IMR-90 (cell line): ENCODE results near the gene FOXC2. TPM values are rescaled to one million over a fixed set of nuclear protein-coding genes. Genes with fewer than 3 reads are reported as not detected.

Experiments
- ATAC-seq: fragments of 200-7000 bp; cut with Tn5 transposase; 2 replicates; pipeline ENCODE4 v1.9.1; 2020; ENCODE audit warnings: low read depth, mild to moderate bottlenecking, moderate library complexity
- BruUV-seq: library from RNA; stranded (reverse); fragments of 400-500 nt; replicated peaks from 2 replicates; lab custom pipeline; 2021; lab: Mats Ljungman, UMichigan
- CTCF ChIA-PET: fragments of 300-600 bp; formaldehyde crosslinking; extraction: SDS; loops from one replicate; lab custom pipeline; 2021; ENCODE audit warnings: antibody characterized with exemption; lab: Yijun Ruan, JAX
- POLR2A ChIA-PET: fragments of 300-600 bp; sonication (Branson Sonifier 250); formaldehyde crosslinking; loops from one replicate; lab custom pipeline; 2022; ENCODE audit warnings: antibody characterized with exemption; ENCODE audit not compliant: unreplicated experiment; lab: Charles Lee
- DNase-seq: peaks from one replicate; pipeline ENCODE4 v3.0.0; 2013
- H2AFZ ChIP-seq: replicated peaks from 2 replicates; pipeline ENCODE3; 2013; ENCODE audit warnings: low read length, mild to moderate bottlenecking; ENCODE audit not compliant: poor library complexity
- H2AK5ac ChIP-seq: 2 replicates; pipeline ENCODE4 v1.6.1; 2013; ENCODE audit warnings: low read depth, low read length, inconsistent platforms
- H2AK9ac ChIP-seq: replicated peaks from 2 replicates; pipeline ENCODE3; 2013; ENCODE audit warnings: mild to moderate bottlenecking, low read depth, low read length, moderate library complexity; ENCODE audit not compliant: poor library complexity
- H2BK120ac ChIP-seq: 2 replicates; pipeline ENCODE4 v1.6.1; 2013; ENCODE audit warnings: low read depth, low read length, inconsistent platforms
- H2BK15ac ChIP-seq: 3 replicates; pipeline ENCODE4 v1.6.1; 2013; ENCODE audit warnings: low read depth, low read length, inconsistent platforms
- H2BK20ac ChIP-seq: 2 replicates; pipeline ENCODE4 v1.6.1; 2013; ENCODE audit warnings: low read depth, mild to moderate bottlenecking, inconsistent platforms, low read length, moderate library complexity
- H2BK5ac ChIP-seq: 2 replicates; pipeline ENCODE4 v1.6.1; 2013; ENCODE audit warnings: mild to moderate bottlenecking, low read depth, low read length, inconsistent platforms; ENCODE audit not compliant: poor library complexity, severe bottlenecking
- H3K14ac ChIP-seq: replicated peaks from 2 replicates; pipeline ENCODE4 v1.6.1; 2013; ENCODE audit warnings: low read depth, low read length, inconsistent platforms
- H3K18ac ChIP-seq: 2 replicates; pipeline ENCODE4 v1.6.1; 2013; ENCODE audit warnings: low read depth, low read length, control low read depth
- H3K23ac ChIP-seq: 2 replicates; pipeline ENCODE4 v1.6.1; 2013; ENCODE audit warnings: low read depth, low read length, inconsistent platforms
- H3K27ac ChIP-seq: 2 replicates; pipeline ENCODE4 v1.5.1; 2013; ENCODE audit warnings: mild to moderate bottlenecking, control low read depth, low read length; ENCODE audit not compliant: insufficient read depth
- H3K27me3 ChIP-seq: 2 replicates; pipeline ENCODE4 v1.6.1; 2013; ENCODE audit warnings: low read length; ENCODE audit not compliant: control insufficient read depth, insufficient read depth
- H3K36me3 ChIP-seq: 2 replicates; pipeline ENCODE4 v1.6.1; 2013; ENCODE audit warnings: low read length, mixed read lengths; ENCODE audit not compliant: control insufficient read depth, insufficient read depth
- H3K4ac ChIP-seq: 2 replicates; pipeline ENCODE4 v1.6.1; 2013; ENCODE audit warnings: low read depth, low read length, inconsistent platforms
- H3K4me1 ChIP-seq: 2 replicates; pipeline ENCODE4 v1.6.1; 2013; ENCODE audit warnings: low read length, mixed read lengths; ENCODE audit not compliant: control insufficient read depth, insufficient read depth
- H3K4me2 ChIP-seq: 2 replicates; pipeline ENCODE4 v1.6.1; 2013; ENCODE audit warnings: low read depth, mild to moderate bottlenecking, control low read depth, low read length, moderate library complexity
- H3K4me3 ChIP-seq: 2 replicates; pipeline ENCODE4 v1.5.1; 2013; ENCODE audit warnings: low read depth, mild to moderate bottlenecking, control low read depth, low read length, moderate library complexity; ENCODE audit not compliant: insufficient read depth
- H3K56ac ChIP-seq: 2 replicates; pipeline ENCODE4 v1.6.1; 2013; ENCODE audit warnings: low read length, inconsistent platforms; ENCODE audit not compliant: insufficient read depth; ENCODE audit errors: extremely low read depth
- H3K79me1 ChIP-seq, 2 experiments: 2 replicates each; pipeline ENCODE4 v1.6.1; 2013; ENCODE audit warnings: low read length in 2 of 2, inconsistent platforms in 1 of 2, low read depth in 1 of 2
- H3K9ac ChIP-seq: 2 replicates; pipeline ENCODE4 v1.6.1; 2013; ENCODE audit warnings: low read depth, low read length, control low read depth
- H3K9me1 ChIP-seq: 2 replicates; pipeline ENCODE4 v1.6.1; 2013; ENCODE audit warnings: low read length, inconsistent platforms; ENCODE audit not compliant: insufficient read depth
- H3K9me3 ChIP-seq: 2 replicates; pipeline ENCODE4 v1.6.1; 2013; ENCODE audit warnings: low read length; ENCODE audit not compliant: control insufficient read depth, insufficient read depth
- H4K20me1 ChIP-seq: 2 replicates; pipeline ENCODE4 v1.6.1; 2013; ENCODE audit warnings: low read length, inconsistent platforms; ENCODE audit not compliant: insufficient read depth
- H4K5ac ChIP-seq: 2 replicates; pipeline ENCODE4 v1.6.1; 2013; ENCODE audit warnings: mild to moderate bottlenecking, low read depth, low read length, control low read depth
- H4K8ac ChIP-seq, 2 experiments: 2 replicates each; pipeline ENCODE4 v1.6.1; 2013; ENCODE audit warnings: low read depth in 2 of 2, low read length in 2 of 2, control low read depth in 1 of 2, inconsistent platforms in 1 of 2
- H4K91ac ChIP-seq: 2 replicates; pipeline ENCODE4 v1.6.1; 2013; ENCODE audit warnings: low read depth, low read length, inconsistent platforms; ENCODE audit not compliant: insufficient read depth
- CHD1 ChIP-seq: IDR thresholded peaks from 2 replicates; pipeline ENCODE4 v1.6.1; 2012; ENCODE audit warnings: low read depth, low read length, improper control_type of control experiment
- ELK1 ChIP-seq: fragments of 150-350 bp; IDR thresholded peaks from 2 replicates; pipeline ENCODE4 v1.6.1; 2016; ENCODE audit warnings: low read depth, mild to moderate bottlenecking, low read length, moderate library complexity, borderline replicate concordance
- FOS ChIP-seq: fragments of 150-350 bp; IDR thresholded peaks from 2 replicates; pipeline ENCODE4 v1.6.1; 2016; ENCODE audit warnings: low read depth, low read length
- MAFK ChIP-seq: IDR thresholded peaks from 2 replicates; pipeline ENCODE4 v1.6.1; 2012; ENCODE audit warnings: low read depth, low read length, improper control_type of control experiment
- MXI1 ChIP-seq: IDR thresholded peaks from 2 replicates; pipeline ENCODE4 v1.6.1; 2012; ENCODE audit warnings: low read depth, mild to moderate bottlenecking, low read length, moderate library complexity, borderline replicate concordance
- NFE2L2 ChIP-seq: fragments of 150-350 bp; IDR thresholded peaks from 2 replicates; pipeline ENCODE4 v1.6.1; 2016; ENCODE audit warnings: low read depth, mild to moderate bottlenecking, low read length
- RCOR1 ChIP-seq: IDR thresholded peaks from 2 replicates; pipeline ENCODE4 v1.6.1; 2012; ENCODE audit warnings: mild to moderate bottlenecking, low read length, improper control_type of control experiment; ENCODE audit not compliant: insufficient replicate concordance
- RFX5 ChIP-seq: IDR thresholded peaks from 2 replicates; pipeline ENCODE4 v1.8.0; 2012; ENCODE audit warnings: low read depth, mild to moderate bottlenecking, low read length, moderate library complexity
- WGBS, 2 experiments: methylation state at CpG; one replicate each; pipeline versions ENCODE4 v1.1.5 to v1.1.7; 2013; ENCODE audit warnings: missing lambda C conversion rate in 2 of 2; ENCODE audit not compliant: insufficient read length in 1 of 2; ENCODE audit errors: extremely low coverage in 2 of 2; 5-methylcytosine and 5-hydroxymethylcytosine counted together
- dilution Hi-C: fragments of 300-500 bp; cut with HindIII; formaldehyde crosslinking; loops from one replicate; pipeline ENCODE4 v1.14.3; 2018; ENCODE audit warnings: low sequenced_read_pairs; ENCODE audit not compliant: unreplicated experiment
- in situ Hi-C: fragments of 300-500 bp; cut with MboI; formaldehyde crosslinking; loops from 3 replicates; pipeline ENCODE4 v1.14.3; 2019; ENCODE audit warnings: low sequenced_read_pairs, inconsistent platforms, mixed read lengths
- intact Hi-C: fragments of 100-400 bp; cut with micrococcal nuclease; formaldehyde crosslinking; loops from 2 replicates; pipeline ENCODE4 v1.10.0; 2022
- polyA plus RNA-seq, 3 experiments: library from polyadenylated mRNA; depleted of rRNA; stranded (reverse); fragments of >200 nt; gene quantifications; 2 replicates each; pipeline ENCODE4 v1.2.3, GENCODE V29; 2012; ENCODE audit warnings: low replicate concordance in 1 of 3
- total RNA-seq: library from RNA; depleted of rRNA; stranded (reverse); fragments of >200 nt; gene quantifications from 2 replicates; pipeline ENCODE4 v1.2.3, GENCODE V29; 2012

FOXC2 gene
- total and polyA plus RNA-seq, 2 of the 4 experiments (the other 2 are of a cell fraction), result 0.90 to 6.4 TPM

- TF ChIP-seq CHD1, result no peak
- TF ChIP-seq NFE2L2, result no peak
- no peak for TF ChIP-seq RCOR1
Measured at GRCh38 chr16:86536621-86537020, 30.0 kb upstream of the FOXC2 start (continued).

- Histone ChIP-seq H3K56ac (no peak overlapping the region), H2BK15ac (no peak overlapping the region), H4K8ac (no peak overlapping the region), H3K18ac (no peak overlapping the region), H2AK5ac (no peak overlapping the region), H2BK5ac (no peak overlapping the region), H3K4me2 (no peak overlapping the region), H3K23ac (no peak overlapping the region), H4K20me1 (no peaks in the 10 kb centered on the region), H3K9ac (no peak overlapping the region), H4K91ac (no peak overlapping the region), H3K4me1 (no peaks in the 10 kb centered on the region), H2AK9ac (no peak overlapping the region), H2BK120ac (no peak overlapping the region), H3K27me3 (no peaks in the 10 kb centered on the region), H3K14ac (no peak overlapping the region), H3K4me3 (no peak overlapping the region), H3K27ac (no peak overlapping the region), H2AFZ (no peak overlapping the region), H3K4ac (no peak overlapping the region), H3K79me1 (no peaks in the 10 kb centered on the region), H4K5ac (no peak overlapping the region), H3K9me3 (no peaks in the 10 kb centered on the region), H3K36me3 (peaks cover 44% of the 10 kb centered on the region), H2BK20ac (no peak overlapping the region), H3K9me1 (no peaks in the 10 kb centered on the region)
- intact Hi-C loops, result no loop called here
- ATAC-seq, result no peak
- TF ChIP-seq MXI1 (no peak), FOS (no peak), ELK1 (no peak), RFX5 (no peak), MAFK (no peak), NFE2L2 (no peak)
- BruUV-seq, result no TSS peak
- no peak for DNase-seq
- in situ Hi-C loops, result no loop called here
- POLR2A ChIA-PET, result no interaction called here
- no CpG with 5 or more reads among the region's 4 CpGs for WGBS, 2 experiments
- CTCF ChIA-PET, result no interaction called here
- dilution Hi-C loops, result no loop called here
Measured at GRCh38 chr16:86537486-86537885, 29.1 kb upstream of the FOXC2 start.
